ENCODE results near the gene TMSB4X.

DNA sequence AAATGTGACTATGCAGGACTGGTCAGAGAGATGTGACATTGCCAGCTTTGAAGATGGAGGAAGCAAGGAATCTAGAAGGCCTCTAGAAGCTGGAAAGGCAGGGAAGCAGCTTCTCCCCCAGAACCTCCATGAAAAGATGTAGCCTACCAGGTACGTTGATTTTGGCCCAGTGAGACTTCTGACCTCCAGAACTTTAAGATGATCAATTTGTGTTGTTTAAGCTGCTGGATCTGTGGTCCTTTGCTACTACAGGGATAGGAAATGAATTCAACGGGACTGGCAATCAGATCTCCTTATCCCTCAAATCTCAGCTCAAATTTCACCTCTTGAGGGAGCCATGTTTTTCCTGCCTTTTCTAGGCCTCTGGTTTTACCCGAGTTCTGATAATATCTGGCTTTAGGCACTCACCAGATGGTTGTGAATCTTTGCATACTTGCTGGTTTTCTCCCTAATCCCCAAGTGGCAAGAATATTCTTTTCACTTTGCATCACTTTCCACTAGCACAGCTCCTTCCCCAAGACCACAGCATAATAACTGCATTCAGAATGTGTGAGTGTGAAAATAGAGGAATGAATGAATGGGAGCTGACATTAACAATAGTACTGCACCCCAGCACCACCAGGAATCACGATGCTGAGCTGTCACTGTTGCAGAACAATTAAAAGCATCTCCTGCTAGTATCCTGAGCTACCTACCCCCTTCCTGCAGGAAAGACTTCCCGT, 25.5 kb upstream of the TMSB4X start:
- TF ChIP-seq, protein P1, sequence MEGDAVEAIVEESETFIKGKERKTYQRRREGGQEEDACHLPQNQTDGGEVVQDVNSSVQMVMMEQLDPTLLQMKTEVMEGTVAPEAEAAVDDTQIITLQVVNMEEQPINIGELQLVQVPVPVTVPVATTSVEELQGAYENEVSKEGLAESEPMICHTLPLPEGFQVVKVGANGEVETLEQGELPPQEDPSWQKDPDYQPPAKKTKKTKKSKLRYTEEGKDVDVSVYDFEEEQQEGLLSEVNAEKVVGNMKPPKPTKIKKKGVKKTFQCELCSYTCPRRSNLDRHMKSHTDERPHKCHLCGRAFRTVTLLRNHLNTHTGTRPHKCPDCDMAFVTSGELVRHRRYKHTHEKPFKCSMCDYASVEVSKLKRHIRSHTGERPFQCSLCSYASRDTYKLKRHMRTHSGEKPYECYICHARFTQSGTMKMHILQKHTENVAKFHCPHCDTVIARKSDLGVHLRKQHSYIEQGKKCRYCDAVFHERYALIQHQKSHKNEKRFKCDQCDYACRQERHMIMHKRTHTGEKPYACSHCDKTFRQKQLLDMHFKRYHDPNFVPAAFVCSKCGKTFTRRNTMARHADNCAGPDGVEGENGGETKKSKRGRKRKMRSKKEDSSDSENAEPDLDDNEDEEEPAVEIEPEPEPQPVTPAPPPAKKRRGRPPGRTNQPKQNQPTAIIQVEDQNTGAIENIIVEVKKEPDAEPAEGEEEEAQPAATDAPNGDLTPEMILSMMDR (IDR thresholded peaks at IDR 0.05; ENCODE audit: low read depth, low read length, poor library complexity, severe bottlenecking): no peak
- no peak for TF ChIP-seq EZH2phosphoT487 (IDR thresholded peaks at IDR 0.05; ENCODE audit: borderline replicate concordance, low read length)
